ENCODE measurements around the gene LDLRAD4. TPM values are rescaled to one million over a fixed set of nuclear protein-coding genes. Genes with fewer than 3 reads are reported as not detected.

Gene LDLRAD4
- total RNA-seq, 2 donors from 2014 or later, result 11.7 to 17.0 TPM

- Histone ChIP-seq H3K9ac (ENCODE audit: low read depth in 2 of 2, low read length in 2 of 2) (no peak overlapping the region), H3K27ac (no peak overlapping the region), H3K36me3 (no peaks in the 10 kb centered on the region), H3K9me3 (no peaks in the 10 kb centered on the region), H3K27me3 (no peaks in the 10 kb centered on the region), H3K4me3 (no peak overlapping the region), H3K4me1 (no peaks in the 10 kb centered on the region)
- DNase-seq, result no peak
- TF ChIP-seq CTCF (IDR thresholded peaks at IDR 0.05), result no peak
- intact Hi-C loops (cut with DNase I), result no loop called here
Measured at GRCh38 chr18:13572148-13572547, 353.6 kb downstream of the LDLRAD4 start.

- intact Hi-C loops (cut with DNase I), result no loop called here
- no peak overlapping the region for H3K4me3 ChIP-seq
- H3K36me3 ChIP-seq, result no peaks in the 10 kb centered on the region
- no peaks in the 10 kb centered on the region for H3K4me1 ChIP-seq
- H3K9ac ChIP-seq (ENCODE audit: low read depth in 2 of 2, low read length in 2 of 2), result no peak overlapping the region
- H3K27me3 ChIP-seq, result no peaks in the 10 kb centered on the region
- no peak for DNase-seq
- TF ChIP-seq CTCF (IDR thresholded peaks at IDR 0.05), result no peak
- H3K27ac ChIP-seq, result no peak overlapping the region
- H3K9me3 ChIP-seq, result no peaks in the 10 kb centered on the region
Measured at GRCh38 chr18:13572721-13573120, 354.2 kb downstream of the LDLRAD4 start.

- no peaks in the 10 kb centered on the region for H3K36me3 ChIP-seq
- H3K9ac ChIP-seq (ENCODE audit: low read depth in 2 of 2, low read length in 2 of 2), result no peak overlapping the region
- H3K27ac ChIP-seq, result no peak overlapping the region
- intact Hi-C loops (cut with DNase I), result no loop called here
- DNase-seq, result no peak
- H3K9me3 ChIP-seq, result no peaks in the 10 kb centered on the region
- H3K27me3 ChIP-seq, result no peaks in the 10 kb centered on the region
- TF ChIP-seq CTCF (IDR thresholded peaks at IDR 0.05), result no peak
- no peak overlapping the region for H3K4me3 ChIP-seq
- no peaks in the 10 kb centered on the region for H3K4me1 ChIP-seq
Measured at GRCh38 chr18:13573750-13574149, 355.2 kb downstream of the LDLRAD4 start.

- H3K27ac ChIP-seq, result no peak overlapping the region
- H3K36me3 ChIP-seq, result no peaks in the 10 kb centered on the region
- H3K4me3 ChIP-seq, result no peak overlapping the region
- no peaks in the 10 kb centered on the region for H3K4me1 ChIP-seq
- no peak for TF ChIP-seq CTCF (IDR thresholded peaks at IDR 0.05)
- no peaks in the 10 kb centered on the region for H3K27me3 ChIP-seq
- DNase-seq, result no peak
- H3K9me3 ChIP-seq, result no peaks in the 10 kb centered on the region
- intact Hi-C loops (cut with DNase I), result no loop called here
- H3K9ac ChIP-seq (ENCODE audit: low read depth in 2 of 2, low read length in 2 of 2), result no peak overlapping the region
Measured at GRCh38 chr18:13574355-13574754, 355.8 kb downstream of the LDLRAD4 start.

- intact Hi-C loops (cut with DNase I), result no loop called here
- Histone ChIP-seq H3K4me1 (no peaks in the 10 kb centered on the region), H3K9ac (ENCODE audit: low read depth in 2 of 2, low read length in 2 of 2) (no peak overlapping the region), H3K9me3 (no peaks in the 10 kb centered on the region), H3K27ac (no peak overlapping the region), H3K27me3 (no peaks in the 10 kb centered on the region), H3K36me3 (no peaks in the 10 kb centered on the region), H3K4me3 (no peak overlapping the region)
- DNase-seq, result no peak
- no peak for TF ChIP-seq CTCF (IDR thresholded peaks at IDR 0.05)
Measured at GRCh38 chr18:13574761-13575160, 356.2 kb downstream of the LDLRAD4 start.

- Histone ChIP-seq H3K4me1 (no peaks in the 10 kb centered on the region), H3K27ac (no peak overlapping the region), H3K9me3 (no peaks in the 10 kb centered on the region), H3K27me3 (no peaks in the 10 kb centered on the region), H3K4me3 (no peak overlapping the region), H3K9ac (ENCODE audit: low read depth in 2 of 2, low read length in 2 of 2) (no peak overlapping the region), H3K36me3 (no peaks in the 10 kb centered on the region)
- DNase-seq, result no peak
- TF ChIP-seq CTCF (IDR thresholded peaks at IDR 0.05), result no peak
- intact Hi-C loops (cut with DNase I), result no loop called here
Measured at GRCh38 chr18:13576598-13576997, 358.0 kb downstream of the LDLRAD4 start.
